H1 (cell line): ENCODE results near the gene DOCK11. TPM values are rescaled to one million over a fixed set of nuclear protein-coding genes. Genes with fewer than 3 reads are reported as not detected.

Source experiments
- CTCF ChIA-PET: fragments of 300-600 bp; sonication (Branson Sonifier 250); formaldehyde crosslinking; loops from one replicate; lab custom pipeline; 2021; ENCODE audit not compliant: partially characterized antibody; lab: Charles Lee
- POLR2A ChIA-PET: fragments of 300-600 bp; sonication (Branson Sonifier 250); formaldehyde crosslinking; loops from one replicate; lab custom pipeline; 2021; ENCODE audit warnings: inconsistent platforms; ENCODE audit not compliant: partially characterized antibody; lab: Charles Lee
- DNase-seq, 2 experiments: peaks; one replicate each; pipeline versions ENCODE4 v3.0.0 to v3.0.0-alpha.2; 2010 to 2022; ENCODE audit warnings: low spot score in 2 of 2, low read depth in 1 of 2, mixed read lengths in 1 of 2
- FAIRE-seq: peaks from 2 replicates; lab custom pipeline; 2011; peaks lifted over from hg19 to GRCh38; lab: Jason Lieb, UNC
- H2AFZ ChIP-seq: 2 replicates; pipeline ENCODE4 v1.8.1; 2012; ENCODE audit warnings: low read length, inconsistent platforms
- H2AK5ac ChIP-seq: 2 replicates; pipeline ENCODE4 v1.6.1; 2013; ENCODE audit warnings: low read depth, low read length
- H2BK120ac ChIP-seq: replicated peaks from 2 replicates; pipeline ENCODE3; 2013; ENCODE audit warnings: low read depth, low read length, inconsistent platforms
- H2BK12ac ChIP-seq: 2 replicates; pipeline ENCODE4 v1.6.1; 2013; ENCODE audit warnings: low read depth, low read length
- H2BK15ac ChIP-seq: 2 replicates; pipeline ENCODE4 v1.6.1; 2013; ENCODE audit warnings: low read length
- H2BK20ac ChIP-seq: 2 replicates; pipeline ENCODE4 v1.6.1; 2013; ENCODE audit warnings: low read length
- H2BK5ac ChIP-seq: 2 replicates; pipeline ENCODE4 v1.6.1; 2013; ENCODE audit warnings: low read depth, low read length
- H3K14ac ChIP-seq: 2 replicates; pipeline ENCODE4 v1.6.1; 2013; ENCODE audit warnings: inconsistent platforms; ENCODE audit not compliant: insufficient read length
- H3K18ac ChIP-seq: 2 replicates; pipeline ENCODE4 v1.6.1; 2013; ENCODE audit warnings: low read length; ENCODE audit errors: extremely low read depth
- H3K23ac ChIP-seq: 2 replicates; pipeline ENCODE4 v1.6.1; 2013; ENCODE audit warnings: inconsistent platforms; ENCODE audit not compliant: insufficient read length
- H3K23me2 ChIP-seq: 2 replicates; pipeline ENCODE4 v1.6.1; 2013; ENCODE audit warnings: low read depth, low read length
- H3K27ac ChIP-seq: 2 replicates; pipeline ENCODE4 v1.6.1; 2011; ENCODE audit warnings: low read depth, low read length, inconsistent platforms
- H3K27me3 ChIP-seq, 4 experiments: replicated peaks in 1 of 4; 1 replicate in 1 of 4; 2 replicates in 3 of 4; pipeline versions ENCODE4 v1.6.1 to v1.8.1; 2011 to 2013; ENCODE audit warnings: low read length in 3 of 4, mild to moderate bottlenecking in 3 of 4, inconsistent platforms in 2 of 4, mixed read lengths in 2 of 4, moderate library complexity in 1 of 4; ENCODE audit not compliant: control insufficient read depth in 3 of 4, insufficient read depth in 3 of 4; ENCODE audit errors: extremely low read depth in 1 of 4
- H3K36me3 ChIP-seq, 4 experiments: 2 replicates each; pipeline versions ENCODE4 v1.6.1 to v1.8.1; 2011 to 2013; ENCODE audit warnings: mild to moderate bottlenecking in 4 of 4, low read length in 3 of 4, moderate library complexity in 2 of 4, control low read depth in 1 of 4, inconsistent platforms in 1 of 4; ENCODE audit not compliant: insufficient read depth in 4 of 4, control insufficient read depth in 2 of 4
- H3K4ac ChIP-seq: replicated peaks from 2 replicates; pipeline ENCODE3; 2013; ENCODE audit warnings: low read length, low read depth, mixed read lengths, inconsistent platforms; ENCODE audit not compliant: insufficient read length
- H3K4me1 ChIP-seq, 4 experiments: replicated peaks in 1 of 4; 1 replicate in 1 of 4; 2 replicates in 3 of 4; pipeline versions ENCODE4 v1.6.1 to v1.8.1; 2011 to 2013; ENCODE audit warnings: low read length in 3 of 4, inconsistent platforms in 2 of 4, mixed read lengths in 1 of 4; ENCODE audit not compliant: insufficient read depth in 4 of 4, control insufficient read depth in 3 of 4
- H3K4me2 ChIP-seq, 2 experiments: 2 replicates each; pipeline versions ENCODE4 v1.6.1 to v1.8.1; 2011 to 2013; ENCODE audit warnings: low read depth in 2 of 2, low read length in 2 of 2, control low read depth in 1 of 2, inconsistent platforms in 1 of 2, mild to moderate bottlenecking in 1 of 2; ENCODE audit not compliant: insufficient read depth in 1 of 2
- H3K4me3 ChIP-seq, 4 experiments: fragments of 200-600, 300-600 bp in 1 of 4; sonication (generic), shearing (Covaris generic), sonication (Bioruptor Twin) in 1 of 4; 2 replicates each; pipeline versions ENCODE4 v1.5.1 to v1.8.1; 2011 to 2016; ENCODE audit warnings: low read length in 4 of 4, low read depth in 3 of 4, control low read depth in 2 of 4, inconsistent platforms in 2 of 4, mild to moderate bottlenecking in 2 of 4, mixed read lengths in 1 of 4, moderate library complexity in 1 of 4; ENCODE audit not compliant: insufficient read depth in 2 of 4; ENCODE audit errors: extremely low read depth in 1 of 4
- H3K56ac ChIP-seq: replicated peaks from 2 replicates; pipeline ENCODE3; 2013; ENCODE audit warnings: low read depth, mild to moderate bottlenecking, mixed read lengths, low read length, inconsistent platforms; ENCODE audit not compliant: insufficient read length
- H3K79me1 ChIP-seq: 2 replicates; pipeline ENCODE4 v1.6.1; 2013; ENCODE audit warnings: low read depth, low read length, control low read depth
- H3K79me2 ChIP-seq, 2 experiments: 2 replicates each; pipeline versions ENCODE4 v1.6.1 to v1.8.1; 2012 to 2013; ENCODE audit warnings: low read length in 2 of 2, mild to moderate bottlenecking in 2 of 2, inconsistent platforms in 1 of 2; ENCODE audit not compliant: insufficient read depth in 2 of 2, control insufficient read depth in 1 of 2
- H3K9ac ChIP-seq, 4 experiments: replicated peaks in 1 of 4; 1 replicate in 1 of 4; 2 replicates in 3 of 4; pipeline versions ENCODE4 v1.6.1 to v1.8.1; 2011 to 2013; ENCODE audit warnings: low read depth in 3 of 4, low read length in 3 of 4, control low read depth in 2 of 4, mild to moderate bottlenecking in 2 of 4, moderate library complexity in 2 of 4, inconsistent platforms in 1 of 4; ENCODE audit errors: extremely low read depth in 1 of 4
- H3K9me3 ChIP-seq, 2 experiments: 2 replicates each; pipeline versions ENCODE4 v1.6.1 to v1.8.1; 2012 to 2013; ENCODE audit warnings: mild to moderate bottlenecking in 2 of 2, moderate library complexity in 2 of 2, control low read depth in 1 of 2, inconsistent platforms in 1 of 2, low read depth in 1 of 2, low read length in 1 of 2, mixed read lengths in 1 of 2; ENCODE audit not compliant: insufficient read depth in 2 of 2
- H4K20me1 ChIP-seq, 2 experiments: replicated peaks in 1 of 2; 2 replicates each; pipeline versions ENCODE3 to v1.8.1; 2011 to 2013; ENCODE audit warnings: inconsistent platforms in 2 of 2, low read length in 2 of 2, mild to moderate bottlenecking in 1 of 2; ENCODE audit not compliant: insufficient read depth in 2 of 2, control insufficient read depth in 1 of 2
- H4K5ac ChIP-seq: 2 replicates; pipeline ENCODE4 v1.6.1; 2013; ENCODE audit warnings: low read length, low read depth, mixed read lengths, inconsistent platforms; ENCODE audit not compliant: insufficient read length
- H4K8ac ChIP-seq: 2 replicates; pipeline ENCODE4 v1.8.0; 2013; ENCODE audit warnings: mild to moderate bottlenecking, moderate library complexity, low read length, inconsistent platforms; ENCODE audit not compliant: insufficient read depth; ENCODE audit errors: extremely low read depth
- H4K91ac ChIP-seq: replicated peaks from 2 replicates; pipeline ENCODE3; 2013; ENCODE audit warnings: low read length, mixed read lengths, inconsistent platforms; ENCODE audit not compliant: insufficient read length
- GABPA ChIP-seq: IDR thresholded peaks from 2 replicates; pipeline ENCODE4 v1.6.1; 2011; ENCODE audit warnings: mild to moderate bottlenecking, low read length, moderate library complexity, borderline replicate concordance; ENCODE audit not compliant: insufficient read depth
- HDAC2 ChIP-seq, 2 experiments: fragments of 300-600 bp in 1 of 2; sonication (generic) in 1 of 2; IDR thresholded peaks; 2 replicates each; pipeline ENCODE4 v1.6.1; 2011 to 2012; ENCODE audit warnings: low read depth in 2 of 2, low read length in 2 of 2, mild to moderate bottlenecking in 2 of 2, moderate library complexity in 2 of 2, borderline replicate concordance in 1 of 2, inconsistent platforms in 1 of 2
- KDM5A ChIP-seq: fragments of 200-600 bp; IDR thresholded peaks from 2 replicates; pipeline ENCODE4 v1.7.1; 2012; ENCODE audit warnings: mild to moderate bottlenecking, low read length, inconsistent platforms, mixed read lengths
- POLR2A ChIP-seq, 2 experiments: IDR thresholded peaks; 1 replicate in 1 of 2; 2 replicates in 1 of 2; pipeline ENCODE4 v1.6.1; 2011; ENCODE audit warnings: low read depth in 2 of 2, low read length in 2 of 2, mild to moderate bottlenecking in 2 of 2; ENCODE audit errors: control extremely low read depth in 1 of 2
- WGBS, 2 experiments: shearing (Covaris generic) in 1 of 2; methylation state at CpG; one replicate each; pipeline versions ENCODE4 v1.1.6 to v1.1.7; 2013 to 2015; ENCODE audit warnings: low lambda C conversion rate in 2 of 2, mixed read lengths in 2 of 2, inconsistent platforms in 1 of 2, low coverage in 1 of 2, missing lambda C conversion rate in 1 of 2; ENCODE audit not compliant: insufficient replicate concordance in 2 of 2, insufficient coverage in 1 of 2, insufficient read length in 1 of 2; ENCODE audit errors: extremely low coverage in 1 of 2, missing lambda C conversion rate in 1 of 2; 5-methylcytosine and 5-hydroxymethylcytosine counted together
- polyA plus RNA-seq, 7 experiments: library from polyadenylated mRNA; depleted of rRNA in 3 of 7; stranded (reverse) in 5 of 7; unstranded in 2 of 7; fragments of >200 nt in 5 of 7; fragments of 200-250 nt in 2 of 7; gene quantifications; 1 replicate in 5 of 7; 2 replicates in 1 of 7; 4 replicates in 1 of 7; pipeline versions ENCODE4 v1.2.1 to v1.2.3, GENCODE V29; 2011 to 2013; ENCODE audit warnings: missing spikeins in 2 of 7, mixed read lengths in 2 of 7
- total RNA-seq: library from RNA; stranded (reverse); fragmentation: NEBNext Ultra II Directional; extraction: Animal tissue kit (Norgen Biotek cat#: 25700); gene quantifications from 2 replicates; pipeline ENCODE4 v1.2.1, GENCODE V29; 2021

Gene DOCK11
- total and polyA plus RNA-seq, 2 of the 8 experiments (the other 6 are each of a cell fraction or from before 2014, with no cell fraction given), result 4.9 to 12.0 TPM

DNA sequence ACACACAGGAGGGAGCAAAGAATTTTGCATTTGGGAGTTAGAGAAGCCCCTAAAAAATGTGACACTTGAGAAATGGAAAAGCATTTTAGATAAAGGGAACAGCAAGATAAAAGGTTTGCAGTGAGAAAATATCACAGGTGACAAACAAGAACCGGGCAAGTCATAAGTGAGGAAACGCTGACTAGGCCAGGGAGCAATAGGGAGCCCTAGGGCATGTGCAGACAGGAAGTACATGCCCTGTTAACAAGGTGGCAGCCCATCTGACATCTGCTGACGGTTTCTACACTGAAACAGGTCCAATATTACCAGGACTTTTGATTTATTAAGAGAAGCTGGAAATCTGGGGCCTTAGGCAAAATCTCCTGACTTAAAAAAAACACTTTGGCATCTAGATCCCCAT, 227.8 kb downstream of the DOCK11 start:
- no peak for DNase-seq
- H3K14ac ChIP-seq, result no peak overlapping the region
- POLR2A ChIA-PET, result no interaction called here
- no peak overlapping the region for H2BK12ac ChIP-seq
- H4K5ac ChIP-seq, result no peak overlapping the region
- H4K8ac ChIP-seq, result no peak overlapping the region
- peaks cover 0 to 6% (median 4%) of the 10 kb centered on the region in 4 experiments; a peak in 4 of 7 replicates for H3K27me3 ChIP-seq
- no peak overlapping the region for H3K56ac ChIP-seq
- CTCF ChIA-PET, result no interaction called here
- no peak overlapping the region for H3K9ac ChIP-seq
- H2AK5ac ChIP-seq, result no peak overlapping the region
- peaks cover 4% of the 10 kb centered on the region; the same call in 1 of the 2 replicates for H3K23me2 ChIP-seq
- FAIRE-seq, result no peak
- H3K4ac ChIP-seq, result no peak overlapping the region
- no peak overlapping the region for H3K27ac ChIP-seq
- H4K20me1 ChIP-seq, result no peaks in the 10 kb centered on the region
- peaks cover 0 to 5% (median 3%) of the 10 kb centered on the region in 4 experiments; a peak in 3 of 7 replicates for H3K4me1 ChIP-seq
- H2BK120ac ChIP-seq, result no peak overlapping the region
- no peaks in the 10 kb centered on the region for H3K36me3 ChIP-seq
- no peak overlapping the region for H3K23ac ChIP-seq
- no peak overlapping the region for H2BK20ac ChIP-seq
- H4K91ac ChIP-seq, result no peak overlapping the region
- H3K79me1 ChIP-seq, result no peaks in the 10 kb centered on the region
- H2AFZ ChIP-seq, result no peak overlapping the region
- no peak overlapping the region for H3K4me2 ChIP-seq
- no peak overlapping the region for H2BK15ac ChIP-seq
- no peak overlapping the region for H2BK5ac ChIP-seq
- no peaks in the 10 kb centered on the region for H3K9me3 ChIP-seq
- 93% methylated on average over 3 of the region's 3 CpGs; no CpG with 5 or more reads in 1 of the 2 experiments for WGBS, 2 experiments
- H3K4me3 ChIP-seq, result no peak overlapping the region
- no peak overlapping the region for H3K18ac ChIP-seq
- no peaks in the 10 kb centered on the region for H3K79me2 ChIP-seq
- TF ChIP-seq POLR2A (IDR thresholded peaks at IDR 0.05; ENCODE audit: control extremely low read depth in 1 of 2, low read depth in 2 of 2, low read length in 2 of 2) (no peak), KDM5A (no peak), GABPA (no peak), HDAC2 (IDR thresholded peaks at IDR 0.05; ENCODE audit: borderline replicate concordance in 1 of 2, low read depth in 2 of 2, low read length in 2 of 2) (no peak)
